RKO (cell line): ENCODE measurements around the gene ERMARD.

Experiments
- DNase-seq: peaks from one replicate; pipeline ENCODE4 v3.0.0-alpha.2; 2016; ENCODE audit warnings: low spot score

ERMARD gene

DNA sequence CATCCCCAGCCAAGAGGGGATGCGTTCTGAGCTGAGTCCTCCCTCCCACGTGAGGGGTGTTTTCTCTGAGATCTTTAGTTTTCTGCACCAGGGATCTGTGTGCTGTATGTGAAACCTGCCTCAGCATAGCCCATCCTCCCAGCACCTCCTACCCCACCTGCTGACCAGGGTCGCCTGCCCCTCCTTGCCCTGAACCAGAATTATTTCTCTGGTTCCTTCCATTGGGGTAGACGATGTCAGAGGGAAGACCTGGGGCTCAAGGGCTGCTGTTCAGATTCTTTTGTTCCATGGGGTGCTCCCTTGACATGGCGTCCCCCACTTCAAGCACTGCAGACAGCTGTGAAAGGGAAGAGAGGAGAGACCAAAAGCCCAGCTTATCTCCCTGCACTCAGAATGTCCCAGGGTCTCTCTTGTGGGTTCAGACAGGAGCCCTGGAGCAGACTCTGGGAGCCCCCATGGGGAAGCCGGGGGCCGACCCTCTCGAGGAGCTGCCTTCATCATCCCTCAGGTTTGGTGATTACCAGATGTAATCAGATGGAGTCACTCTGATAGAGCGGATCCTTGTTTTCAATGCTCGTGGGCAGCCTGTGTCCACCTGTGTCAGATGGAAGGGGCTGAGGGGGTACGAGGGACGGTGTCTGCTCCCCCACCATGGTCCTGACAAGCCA, 74.3 kb downstream of the ERMARD start:
- DNase-seq = no peak

DNA sequence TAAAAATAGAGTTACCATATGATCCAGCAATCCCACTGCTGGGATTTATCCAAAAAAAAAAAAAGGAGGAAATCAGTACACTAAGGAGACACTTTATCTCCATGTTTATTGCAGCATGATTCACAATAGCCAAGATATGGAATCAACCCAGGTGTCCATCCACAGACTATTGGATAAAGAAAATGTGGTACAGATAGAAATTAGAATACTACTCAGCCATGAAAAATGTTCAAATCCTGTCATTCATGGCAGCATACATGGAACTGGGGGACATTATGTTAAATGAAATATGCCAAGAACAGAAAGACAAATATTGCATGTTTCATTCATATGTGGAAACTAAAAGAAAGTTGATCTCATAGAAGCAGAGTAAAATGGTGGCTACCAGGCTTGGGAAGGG, 75.3 kb downstream of the ERMARD start:
- no peak for DNase-seq

- DNase-seq = no peak
Measured at GRCh38 chr6:169827290-169827717, 75.9 kb downstream of the ERMARD start.

DNA sequence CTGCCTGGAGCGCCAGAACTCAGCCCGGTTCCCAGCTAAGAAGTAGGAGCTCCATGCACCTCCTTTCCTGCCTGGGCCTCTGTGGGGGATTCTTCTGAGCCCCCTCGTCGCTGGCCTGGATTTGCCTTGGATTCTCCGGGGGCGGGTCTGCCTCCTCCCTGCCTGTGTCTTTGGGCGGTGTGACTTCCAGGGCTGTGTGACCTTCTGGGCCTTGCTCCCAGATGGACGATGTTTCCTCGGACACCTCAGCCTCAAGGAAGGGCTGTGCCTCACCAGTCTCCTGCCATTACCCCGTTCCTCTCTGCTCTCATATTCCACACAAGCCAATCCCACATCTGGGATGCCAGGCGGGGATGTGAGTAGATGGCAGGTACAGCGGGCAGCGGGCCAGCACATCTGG, 76.8 kb downstream of the ERMARD start:
- no peak for DNase-seq

DNA sequence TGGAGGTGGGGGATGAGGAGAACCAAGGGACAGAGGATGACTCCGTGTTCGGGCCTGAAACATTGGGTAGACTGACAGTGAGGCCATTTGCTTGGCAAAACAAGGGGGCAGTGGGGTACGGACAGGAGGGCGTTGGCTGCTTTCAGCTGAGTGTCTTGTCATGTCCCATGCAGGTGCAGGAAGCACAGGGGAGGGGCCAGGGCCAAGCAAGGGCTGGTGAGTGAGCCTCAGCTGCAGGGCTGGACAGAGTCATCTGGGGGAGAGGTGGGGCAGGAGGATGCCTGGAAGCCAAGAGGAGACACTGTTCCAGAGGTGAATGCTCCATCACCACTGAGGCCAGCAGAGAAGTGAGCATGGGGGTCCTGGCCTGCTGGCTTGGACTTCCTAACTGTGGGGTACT, 78.4 kb downstream of the ERMARD start:
- no peak for DNase-seq

DNA sequence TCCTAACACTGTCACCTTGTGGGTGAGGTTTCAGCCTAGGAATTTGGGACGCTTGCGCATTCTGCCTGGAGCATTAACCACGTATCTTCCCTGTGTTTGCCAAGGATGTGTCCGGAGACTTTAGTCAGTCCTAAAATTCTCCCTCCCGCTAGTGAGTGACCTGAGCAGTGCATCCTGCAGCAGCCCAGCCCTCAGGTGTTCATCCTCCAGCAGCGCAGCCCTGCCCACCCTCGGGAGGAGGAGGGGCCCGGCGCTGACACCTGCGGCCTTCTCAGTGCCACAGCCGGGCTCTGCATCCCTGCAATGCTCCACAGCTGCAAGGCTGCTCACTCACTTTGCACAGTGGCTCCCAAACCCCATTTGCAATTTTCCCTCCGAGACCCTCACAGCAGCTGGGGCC, 79.5 kb downstream of the ERMARD start:
- DNase-seq = no peak
